Stomach (tissue), 4 donors: ENCODE data around the gene CRTC1.

Source experiments
- EP300 ChIP-seq: sonication (generic); formaldehyde crosslinking; IDR thresholded peaks from one replicate; pipeline ENCODE4 v1.6.1; 2017; ENCODE audit warnings: antibody characterized with exemption
- POLR2A ChIP-seq, 4 donors: fragments of 450-650 bp; IDR thresholded peaks; one replicate each; pipeline ENCODE4 v1.6.1; 2016; ENCODE audit warnings: antibody characterized with exemption in 4 of 4, control low read depth in 2 of 4, mild to moderate bottlenecking in 1 of 4, moderate library complexity in 1 of 4
- TF ChIP-seq, protein P1 (sequence below), 7 experiments: fragments of 450-650 bp in 4 of 7; fragments of 200-600 bp in 3 of 7; sonication (generic) in 3 of 7; IDR thresholded peaks; one replicate each; pipeline ENCODE4 v1.5.1; 2016 to 2019; ENCODE audit warnings: antibody characterized with exemption in 7 of 7, control low read depth in 2 of 7, mild to moderate bottlenecking in 1 of 7

DNA sequence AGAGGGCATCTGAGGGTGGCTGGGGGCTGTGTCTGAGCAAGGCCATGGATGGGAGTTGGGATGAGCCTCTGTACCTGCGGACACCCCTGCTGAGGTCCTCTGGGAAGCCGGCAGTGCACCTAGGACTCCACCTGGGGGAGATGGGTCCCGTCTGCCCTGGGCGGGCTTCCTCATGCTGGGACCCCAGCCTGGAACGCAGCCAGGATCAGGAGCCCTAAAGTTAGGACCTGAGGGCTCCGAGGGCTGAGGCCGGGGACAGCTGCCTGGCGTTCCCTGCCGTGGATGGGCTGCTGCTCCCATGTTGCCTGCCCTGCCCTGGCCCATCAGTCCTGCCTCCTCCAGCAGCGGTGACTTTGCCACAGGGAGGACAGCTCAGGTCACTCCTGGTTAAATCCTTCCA, 26.1 kb downstream of the CRTC1 start:
- TF ChIP-seq, protein P1, sequence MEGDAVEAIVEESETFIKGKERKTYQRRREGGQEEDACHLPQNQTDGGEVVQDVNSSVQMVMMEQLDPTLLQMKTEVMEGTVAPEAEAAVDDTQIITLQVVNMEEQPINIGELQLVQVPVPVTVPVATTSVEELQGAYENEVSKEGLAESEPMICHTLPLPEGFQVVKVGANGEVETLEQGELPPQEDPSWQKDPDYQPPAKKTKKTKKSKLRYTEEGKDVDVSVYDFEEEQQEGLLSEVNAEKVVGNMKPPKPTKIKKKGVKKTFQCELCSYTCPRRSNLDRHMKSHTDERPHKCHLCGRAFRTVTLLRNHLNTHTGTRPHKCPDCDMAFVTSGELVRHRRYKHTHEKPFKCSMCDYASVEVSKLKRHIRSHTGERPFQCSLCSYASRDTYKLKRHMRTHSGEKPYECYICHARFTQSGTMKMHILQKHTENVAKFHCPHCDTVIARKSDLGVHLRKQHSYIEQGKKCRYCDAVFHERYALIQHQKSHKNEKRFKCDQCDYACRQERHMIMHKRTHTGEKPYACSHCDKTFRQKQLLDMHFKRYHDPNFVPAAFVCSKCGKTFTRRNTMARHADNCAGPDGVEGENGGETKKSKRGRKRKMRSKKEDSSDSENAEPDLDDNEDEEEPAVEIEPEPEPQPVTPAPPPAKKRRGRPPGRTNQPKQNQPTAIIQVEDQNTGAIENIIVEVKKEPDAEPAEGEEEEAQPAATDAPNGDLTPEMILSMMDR (IDR thresholded peaks at IDR 0.05), result no peak
- TF ChIP-seq POLR2A (IDR thresholded peaks at IDR 0.05) (no peak), EP300 (no peak)
